ENCODE measurements around the gene CD209. TPM values are rescaled to one million over a fixed set of nuclear protein-coding genes. Genes with fewer than 3 reads are reported as not detected.
"Not testable (repeated sequence)": the region's sequence is repeated elsewhere in the genome, so short reads cannot be mapped to it uniquely, and the experiment has no call there.

The CD209 gene
- total RNA-seq, 1 donor from 2014 or later = 0.32 TPM

DNA sequence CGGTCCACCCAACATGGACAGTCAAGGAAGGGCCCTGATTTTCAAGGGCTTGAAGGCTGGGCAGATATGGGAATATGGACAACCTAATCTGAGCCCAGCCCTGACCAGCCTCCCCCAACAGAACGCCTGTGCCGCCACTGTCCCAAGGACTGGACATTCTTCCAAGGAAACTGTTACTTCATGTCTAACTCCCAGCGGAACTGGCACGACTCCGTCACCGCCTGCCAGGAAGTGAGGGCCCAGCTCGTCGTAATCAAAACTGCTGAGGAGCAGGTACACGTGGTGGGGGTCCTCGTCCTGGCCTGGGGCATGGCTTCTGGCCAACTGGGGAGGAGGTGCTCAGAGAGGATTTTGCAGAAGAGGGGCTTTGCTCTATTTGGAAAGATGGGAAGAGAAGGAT is 19.2 kb upstream of the CD209 start:
- no peak for ATAC-seq

DNA sequence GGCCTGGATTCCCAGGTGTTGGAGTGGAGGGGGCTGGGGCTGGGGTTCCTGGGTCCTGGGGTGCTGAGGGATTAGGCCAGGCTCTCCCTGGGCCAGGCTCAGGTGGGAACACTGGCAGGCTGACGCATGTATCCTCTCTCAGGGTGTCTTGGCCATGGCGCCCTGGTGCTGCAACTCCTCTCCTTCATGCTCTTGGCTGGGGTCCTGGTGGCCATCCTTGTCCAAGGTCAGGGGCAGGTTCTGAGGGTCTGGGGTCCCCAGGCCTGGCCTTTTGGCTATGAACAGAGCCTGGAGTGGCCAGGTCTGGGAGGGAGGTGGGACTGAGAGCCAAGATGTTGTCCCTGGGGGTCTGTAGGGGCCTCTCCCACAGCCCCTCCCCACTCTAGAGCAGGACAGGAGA is 17.7 kb upstream of the CD209 start:
- ATAC-seq = peak; percentile 23

DNA sequence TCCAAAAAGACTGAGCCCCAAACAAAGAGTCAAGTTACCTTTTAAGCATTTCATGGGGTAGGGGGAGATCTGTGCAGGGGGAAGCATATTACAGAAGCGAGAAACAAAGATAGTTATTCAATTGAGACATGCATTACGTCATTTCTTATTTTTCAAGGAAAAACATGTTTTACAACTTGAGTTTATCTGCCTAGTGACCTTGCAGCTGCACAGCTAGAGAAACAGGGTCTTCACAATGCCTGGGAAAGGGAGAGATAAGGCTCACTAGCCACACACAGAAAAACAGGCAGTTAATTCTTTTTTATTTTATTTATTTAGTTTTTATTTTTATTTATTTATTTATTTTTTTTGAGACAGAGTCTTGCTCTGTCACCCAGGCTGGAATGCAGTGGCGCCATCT is 16.8 kb upstream of the CD209 start:
- ATAC-seq = not testable (repeated sequence)

DNA sequence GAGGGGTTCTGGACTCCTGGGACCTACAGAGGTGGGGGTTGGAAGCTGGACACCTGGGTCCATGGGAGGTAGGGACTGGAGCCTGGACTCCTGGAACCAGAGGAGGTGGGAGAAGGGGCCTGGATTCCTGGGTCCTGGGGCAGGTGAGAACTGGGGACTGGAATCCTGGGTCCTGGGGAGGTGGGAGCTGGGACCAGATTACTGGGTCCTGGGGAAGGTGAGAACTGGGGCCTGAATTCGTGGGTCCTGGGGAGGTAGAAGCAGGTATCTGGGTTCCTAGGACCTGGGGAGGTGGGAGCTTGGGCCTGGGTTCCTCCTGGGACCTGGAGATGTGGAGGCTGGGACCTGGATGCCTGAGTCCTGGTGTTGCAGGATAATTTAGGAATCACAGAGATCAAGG is 16.4 kb upstream of the CD209 start:
- no peak for ATAC-seq

DNA sequence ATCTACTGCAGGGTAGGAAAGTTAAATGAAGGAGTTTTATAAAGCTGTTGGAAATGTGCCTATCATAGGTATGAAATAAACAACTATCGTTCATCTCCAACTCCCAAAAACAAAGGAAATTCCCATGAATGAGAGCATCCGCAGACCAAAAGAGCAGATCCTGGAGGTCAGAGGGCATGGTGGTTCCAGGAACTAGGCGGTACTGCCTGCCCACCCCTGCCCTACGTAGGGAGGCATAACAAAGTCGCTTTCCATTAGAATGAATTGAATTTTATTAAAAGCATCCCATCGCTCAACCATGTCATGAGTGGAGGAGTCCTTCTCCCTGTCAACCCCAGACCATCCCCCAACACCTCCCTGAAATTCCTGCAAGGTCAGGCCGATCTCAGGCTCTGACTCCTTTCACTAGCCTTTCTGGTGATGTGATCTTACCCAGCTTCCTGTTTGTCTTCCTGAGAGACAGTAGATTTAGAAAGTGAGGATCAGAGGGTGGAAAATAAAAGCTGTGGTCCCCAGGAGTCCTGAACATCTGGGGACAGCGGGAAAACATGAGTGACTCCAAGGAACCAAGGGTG is 15.5 kb upstream of the CD209 start, which contains the start of gene CLEC4M:
CLEC4M (plus strand) TSS at position 525 of the 575 bp plus-strand sequence; CDS start at position 549, 24 bp downstream.
- no peak for ATAC-seq

DNA sequence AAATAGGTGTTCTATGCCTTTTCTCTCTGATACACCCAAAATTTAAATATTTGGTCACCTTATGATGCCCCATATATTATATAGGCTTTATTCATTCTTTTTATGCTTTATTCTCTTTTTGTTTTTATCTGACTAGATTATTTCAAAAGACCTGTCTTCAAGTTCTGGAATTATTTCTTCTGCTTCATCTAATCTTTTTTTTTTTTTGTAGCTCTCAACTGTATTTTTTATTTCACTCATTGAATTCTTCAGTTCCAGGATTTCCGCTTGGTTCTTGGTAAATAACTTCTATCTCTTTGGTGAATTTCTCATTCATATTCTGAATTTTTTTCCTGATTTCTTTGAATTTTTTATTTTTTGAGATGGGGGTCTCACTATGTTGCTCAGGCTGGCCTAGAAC is 11.8 kb upstream of the CD209 start:
- ATAC-seq = no peak

DNA sequence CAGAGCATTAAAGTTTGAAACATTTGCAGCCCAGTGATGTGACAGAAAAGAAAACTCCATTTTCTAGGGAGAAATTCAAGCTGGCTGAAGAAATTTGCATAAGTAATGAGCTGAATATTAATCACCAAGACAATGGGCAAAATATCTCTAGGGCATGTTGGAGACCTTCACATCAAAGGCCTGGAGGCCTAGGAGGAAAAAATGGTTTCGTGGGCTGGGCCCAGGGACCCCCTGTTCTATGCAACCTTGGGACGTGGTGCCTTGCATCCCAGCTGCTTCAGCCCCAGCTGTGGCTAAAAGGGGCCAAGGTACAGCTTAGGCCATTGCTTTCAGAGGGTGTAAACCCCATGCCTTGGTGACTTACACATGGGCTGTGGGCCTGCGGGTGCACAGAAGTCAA is 10.0 kb upstream of the CD209 start:
- ATAC-seq = no peak

DNA sequence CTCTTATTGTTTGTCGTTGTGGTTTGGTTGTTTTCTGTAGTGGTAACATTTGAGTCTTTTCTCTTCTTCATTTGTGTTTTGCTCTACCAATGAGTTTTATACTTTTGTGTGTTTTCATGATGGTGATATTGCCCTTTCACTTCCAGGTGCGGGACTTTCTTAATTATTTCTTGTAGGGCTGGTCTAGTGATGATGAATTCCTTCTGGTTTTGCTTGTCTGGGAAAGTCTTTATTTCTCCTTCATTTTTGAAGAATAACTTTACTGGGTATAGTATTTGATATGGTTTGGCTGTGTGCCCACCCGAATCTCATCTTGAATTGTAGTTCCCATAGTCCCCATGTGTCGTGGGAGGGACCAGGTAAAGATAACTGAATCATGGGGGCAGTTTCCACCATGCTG is 8.9 kb upstream of the CD209 start:
- no peak for ATAC-seq

DNA sequence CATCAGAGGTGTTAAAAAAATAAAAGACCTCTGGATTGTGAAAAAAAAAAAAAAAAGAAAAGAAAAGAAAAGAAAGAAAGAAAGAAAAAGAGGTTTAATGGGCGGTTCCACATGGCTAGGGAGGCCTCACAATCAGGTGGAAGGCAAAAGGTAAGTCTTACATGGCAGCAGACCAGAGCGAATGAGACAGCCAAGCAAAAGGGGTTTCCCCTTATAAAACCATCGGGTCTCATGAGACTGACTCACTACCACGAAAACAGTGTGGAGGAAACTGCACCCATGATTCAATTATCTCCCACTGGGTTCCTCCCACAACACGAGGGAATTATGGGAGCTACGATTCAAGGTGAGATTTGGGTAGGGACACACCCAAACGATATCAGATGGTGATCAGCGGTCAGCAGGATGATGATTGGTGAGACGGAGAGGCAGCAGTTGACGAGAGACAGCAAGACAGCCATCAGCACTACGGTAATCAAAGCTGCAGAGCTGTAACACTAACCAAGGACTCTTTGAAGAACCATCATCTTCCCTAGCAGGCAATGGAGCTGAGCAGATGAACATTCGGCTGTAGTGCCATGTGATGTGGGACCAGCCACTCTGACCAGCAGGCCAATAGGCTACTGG is 3.9 kb upstream of the CD209 start:
- ATAC-seq = peak; percentile 59

DNA sequence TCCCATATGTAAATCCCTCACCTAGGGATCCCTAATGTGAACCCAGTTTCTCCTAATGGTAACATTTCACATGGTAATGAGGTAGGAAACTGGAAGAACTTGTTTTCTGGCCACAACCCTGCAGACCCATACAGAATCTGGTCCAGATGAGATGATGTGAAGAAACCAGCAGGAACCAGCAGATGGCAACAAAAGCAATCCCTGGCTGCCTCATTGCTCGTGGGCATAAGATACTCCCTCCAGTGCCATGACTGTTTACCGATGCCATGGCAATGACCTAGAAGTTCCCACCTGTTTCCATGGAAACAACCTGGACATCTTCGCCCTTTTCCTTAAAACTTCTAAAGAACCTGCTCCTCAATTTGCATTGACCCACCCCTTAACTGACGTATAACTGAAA is 1.4 kb upstream of the CD209 start:
- ATAC-seq = no peak

DNA sequence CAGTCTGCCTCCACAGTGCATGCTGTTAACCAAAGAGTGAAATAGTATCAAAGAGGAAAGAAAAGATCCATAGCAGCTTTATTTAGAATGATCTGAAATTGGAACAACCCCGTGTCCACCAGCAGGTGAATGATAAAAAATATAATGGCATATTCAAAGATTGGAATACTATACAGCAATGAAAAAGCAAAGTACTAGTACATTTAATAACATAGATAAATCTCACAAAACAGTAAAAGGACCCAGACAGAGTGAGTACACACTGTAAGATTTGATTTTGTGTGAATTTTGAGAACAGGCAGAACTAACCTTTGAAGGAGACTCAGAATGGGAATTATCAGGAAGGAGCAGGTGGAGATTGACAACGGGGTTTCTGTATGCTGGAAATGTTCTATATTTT is 837 bp upstream of the CD209 start:
- no peak for ATAC-seq

DNA sequence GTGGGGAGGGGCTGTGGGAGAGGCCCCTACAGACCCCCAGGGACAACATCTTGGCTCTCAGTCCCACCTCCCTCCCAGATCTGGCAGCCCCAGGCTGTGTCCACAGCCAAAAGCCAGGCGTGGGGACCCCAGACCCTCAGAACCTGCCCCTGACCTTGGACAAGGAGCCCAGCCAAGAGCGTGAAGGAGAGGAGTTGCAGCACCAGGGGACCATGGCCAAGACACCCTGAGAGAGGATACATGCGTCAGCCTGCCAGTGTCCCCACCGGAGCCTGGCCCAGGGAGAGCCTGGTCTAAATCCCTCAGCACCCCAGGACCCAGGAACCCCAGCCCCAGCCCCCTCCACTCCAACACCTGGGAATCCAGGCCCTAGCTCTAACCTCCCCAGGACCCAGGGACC is 1.0 kb downstream of the CD209 start:
- ATAC-seq = not testable (repeated sequence)

DNA sequence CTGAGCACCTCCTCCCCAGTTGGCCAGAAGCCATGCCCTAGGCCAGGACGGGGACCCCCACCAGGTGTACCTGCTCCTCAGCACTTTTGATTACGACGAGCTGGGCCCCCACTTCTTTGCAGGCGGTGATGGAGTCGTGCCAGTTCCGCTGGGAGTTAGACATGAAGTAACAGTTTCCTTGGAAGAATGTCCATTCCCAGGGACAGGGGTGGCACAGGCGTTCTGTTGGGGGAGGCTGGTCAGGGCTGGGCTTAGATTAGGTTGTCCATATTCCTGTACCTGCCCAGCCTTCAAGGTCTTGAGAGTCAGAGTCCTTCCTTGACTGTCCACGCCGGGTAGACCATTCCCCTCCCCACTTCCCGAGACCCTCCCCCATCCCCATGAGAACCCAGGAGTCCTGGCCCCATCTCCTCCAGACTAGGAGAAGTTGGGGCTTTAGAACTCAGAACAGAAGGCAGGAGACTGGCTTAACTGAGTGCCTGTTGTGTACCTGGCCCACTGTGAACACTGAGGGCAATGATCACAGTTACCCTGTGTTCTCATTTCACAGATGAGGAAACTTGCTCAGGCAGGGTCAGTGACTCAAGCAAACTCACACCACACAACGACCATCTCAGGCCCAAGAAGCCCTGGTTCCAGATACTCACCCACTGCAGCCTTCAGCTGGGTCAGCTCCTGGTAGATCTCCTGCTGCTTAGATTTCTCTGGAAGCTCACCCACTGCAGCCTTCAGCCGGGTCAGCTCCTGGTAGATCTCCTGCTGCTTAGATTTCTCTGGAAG is 2.3 kb downstream of the CD209 start:
- ATAC-seq = no peak

DNA sequence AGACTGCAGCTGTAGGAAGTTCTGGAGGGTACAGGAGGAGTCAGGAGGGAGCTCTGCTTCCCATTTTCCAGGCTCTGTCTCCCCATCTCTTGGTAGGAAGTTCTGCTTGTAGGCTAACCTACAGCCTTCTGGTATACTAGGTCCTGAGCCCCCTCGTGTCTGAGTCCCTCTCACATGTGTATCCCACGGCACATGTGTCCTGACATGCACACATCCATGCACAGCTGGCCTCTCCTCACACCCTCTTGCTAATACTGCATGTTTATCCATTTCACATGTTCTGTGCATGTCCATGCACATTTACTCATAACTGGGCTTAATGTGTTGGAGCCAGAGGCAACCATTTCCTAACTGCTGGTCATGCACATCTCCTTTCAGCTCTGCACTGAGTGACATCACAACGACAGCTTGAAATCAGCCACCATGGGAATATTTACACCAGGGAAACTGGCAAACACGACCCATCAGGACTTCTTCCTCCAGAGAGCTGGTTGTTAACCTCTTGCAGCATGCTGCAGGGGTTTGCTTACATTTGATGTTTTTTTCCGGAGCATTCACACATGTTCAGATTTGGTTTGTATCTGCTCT is 3.0 kb downstream of the CD209 start:
- no peak for ATAC-seq

DNA sequence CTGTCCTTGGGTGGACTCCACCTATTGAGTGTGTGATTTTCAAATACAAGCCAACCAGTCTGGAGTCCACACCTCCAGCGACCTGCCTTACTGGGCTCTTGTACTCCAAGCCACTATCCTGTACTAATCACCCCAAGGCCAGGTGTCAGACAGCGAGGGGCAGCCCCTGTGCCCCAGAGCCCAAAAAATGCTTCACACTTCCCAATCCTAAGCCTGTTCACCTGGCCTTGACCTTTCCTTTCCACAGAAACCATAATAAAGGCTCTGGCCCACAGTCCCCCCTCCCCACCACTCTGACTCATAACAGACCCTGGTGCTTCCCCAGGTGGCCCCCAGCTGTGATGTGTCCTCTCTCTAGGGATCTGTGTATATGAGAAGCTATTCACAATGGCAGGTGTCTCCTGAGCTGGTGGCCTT is 3.9 kb downstream of the CD209 start:
- no peak for ATAC-seq

DNA sequence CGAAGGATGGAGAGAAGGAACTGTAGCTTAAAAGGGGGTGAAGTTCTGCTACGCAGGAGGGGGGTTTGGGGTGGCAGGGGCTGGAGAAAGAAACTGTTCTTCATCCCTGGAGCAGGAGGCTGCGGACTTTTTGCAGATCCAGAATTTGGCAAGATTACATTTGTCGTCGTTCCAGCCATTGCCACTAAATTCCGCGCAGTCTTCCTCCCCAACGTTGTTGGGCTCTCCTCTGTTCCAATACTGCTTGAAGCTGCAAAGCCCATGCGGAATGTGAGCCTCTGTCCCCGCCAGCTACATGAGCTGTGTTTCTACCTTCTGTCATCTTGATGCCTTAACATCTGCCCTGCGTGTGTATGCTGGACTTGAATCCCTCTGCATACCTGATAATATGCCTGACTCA is 4.3 kb downstream of the CD209 start:
- ATAC-seq = no peak

DNA sequence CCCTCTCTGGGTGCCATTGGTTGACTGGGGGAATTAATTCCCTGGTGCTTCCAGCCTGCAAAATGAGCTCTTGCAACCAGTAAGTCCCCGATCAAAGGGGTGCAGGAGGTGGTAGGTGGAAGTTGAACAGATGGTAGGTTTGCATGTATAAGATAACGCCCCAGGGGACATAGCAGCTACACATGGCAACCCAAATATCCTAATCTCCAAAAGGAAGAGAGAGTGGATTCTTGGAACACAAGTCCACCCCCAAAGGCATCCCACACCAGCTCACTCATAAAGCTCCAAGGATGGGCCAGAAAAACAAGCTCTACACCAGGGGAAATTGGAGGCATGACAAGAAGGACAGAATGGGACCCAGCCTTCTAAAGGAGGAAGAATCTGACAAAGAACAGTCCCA is 4.8 kb downstream of the CD209 start:
- no peak for ATAC-seq

DNA sequence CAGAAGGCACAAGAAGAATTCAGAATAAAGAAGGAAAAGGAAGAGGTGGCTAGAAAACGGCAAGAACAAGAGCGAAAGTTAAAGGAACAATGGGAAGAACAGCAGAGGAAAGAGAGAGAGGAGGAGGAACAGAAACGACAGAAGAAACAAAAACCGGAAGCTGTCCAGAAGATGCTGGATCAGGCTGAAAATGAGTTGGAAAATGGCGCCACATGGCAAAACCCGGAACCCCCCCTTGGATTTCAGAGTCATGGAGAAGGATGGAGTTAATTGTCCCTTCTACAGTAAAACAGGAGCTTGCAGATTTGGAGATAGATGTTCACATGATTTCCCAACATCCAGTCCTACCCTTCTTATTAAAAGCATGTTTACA is 6.7 kb downstream of the CD209 start:
- ATAC-seq = no peak

DNA sequence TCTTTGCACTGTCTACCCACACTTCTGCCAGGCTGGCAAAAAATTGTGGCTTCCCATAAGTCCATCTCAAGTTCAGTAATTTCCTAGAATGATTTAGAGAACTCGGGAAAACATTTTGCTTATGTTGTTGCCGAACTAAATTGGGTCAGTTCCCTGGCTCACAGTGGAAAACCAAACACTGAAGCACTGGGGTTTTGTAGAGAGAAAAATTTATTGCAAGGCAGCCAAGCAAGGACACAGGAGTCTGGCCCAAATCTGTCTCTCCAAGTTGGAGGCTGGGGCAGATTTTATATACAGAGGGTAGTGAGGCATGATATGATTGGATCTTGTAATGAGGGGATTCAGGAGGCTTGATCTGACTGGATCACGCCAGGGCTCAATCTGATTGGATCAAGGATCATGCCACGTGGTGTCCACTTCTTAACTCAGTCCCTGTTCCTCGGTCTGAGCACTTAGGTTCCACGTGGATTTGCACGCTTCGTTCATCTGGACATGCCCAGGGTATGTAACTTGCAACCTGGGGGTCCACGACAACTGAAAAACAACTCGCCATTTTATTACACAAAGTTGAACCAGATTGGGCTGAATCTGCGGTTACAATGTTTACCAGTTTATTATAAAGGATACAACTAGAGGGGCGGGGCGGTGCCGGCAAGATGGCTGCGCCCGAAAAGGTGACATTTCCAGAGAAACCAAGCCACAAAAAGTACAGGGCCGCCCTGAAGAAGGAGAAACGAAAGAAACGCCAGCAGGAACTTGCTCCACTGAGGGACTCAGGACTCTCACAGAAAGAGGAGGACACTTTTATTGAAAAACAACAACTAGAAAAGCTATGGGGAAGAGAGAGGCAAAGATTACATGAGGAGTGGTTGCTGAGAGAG is 7.3 kb downstream of the CD209 start:
- no peak for ATAC-seq

DNA sequence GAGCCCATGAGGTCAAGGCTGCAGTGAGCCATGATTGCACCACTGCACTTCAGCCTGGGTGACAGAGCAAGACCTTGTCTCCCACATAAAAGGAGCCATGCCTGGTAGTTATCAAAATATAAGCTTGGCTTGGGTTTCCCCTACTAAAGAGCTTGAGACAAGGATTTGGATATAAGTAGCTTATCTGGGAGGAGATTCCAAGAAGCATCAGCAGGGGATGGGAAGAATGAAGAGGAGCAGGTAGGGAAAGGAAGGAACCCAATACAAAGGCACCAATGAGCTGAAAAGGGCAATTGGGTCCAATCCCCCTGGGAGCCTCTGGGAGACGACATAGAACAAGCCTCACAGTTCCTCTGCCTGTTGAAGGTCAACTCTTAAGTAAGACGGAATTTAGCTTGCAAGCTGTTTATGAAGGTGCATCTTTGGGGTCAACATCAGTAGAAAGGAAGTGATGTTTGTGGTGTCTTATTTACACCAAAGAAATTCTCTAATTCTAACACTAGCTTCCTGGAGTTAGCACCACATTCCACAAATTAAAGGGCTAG is 8.1 kb downstream of the CD209 start:
- no peak for ATAC-seq

DNA sequence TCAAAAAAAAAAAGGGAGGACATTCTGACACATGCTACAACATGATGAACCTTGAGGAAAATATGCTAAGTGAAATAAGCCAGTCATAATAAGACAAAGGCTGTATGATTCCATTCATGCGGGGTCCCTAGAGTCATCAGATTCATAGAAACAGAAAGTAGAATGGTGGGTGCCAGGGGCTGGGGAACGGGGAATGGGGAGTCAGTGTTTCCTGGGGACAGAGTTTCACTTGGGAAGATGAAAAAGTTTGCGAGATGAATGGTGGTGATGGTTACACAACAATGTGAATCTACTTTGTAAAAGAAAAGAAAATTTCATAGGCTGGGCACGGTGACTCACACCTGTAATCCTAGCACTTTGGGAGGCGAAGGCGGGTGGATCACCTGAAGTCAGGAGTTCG is 9.3 kb downstream of the CD209 start:
- ATAC-seq = no peak

DNA sequence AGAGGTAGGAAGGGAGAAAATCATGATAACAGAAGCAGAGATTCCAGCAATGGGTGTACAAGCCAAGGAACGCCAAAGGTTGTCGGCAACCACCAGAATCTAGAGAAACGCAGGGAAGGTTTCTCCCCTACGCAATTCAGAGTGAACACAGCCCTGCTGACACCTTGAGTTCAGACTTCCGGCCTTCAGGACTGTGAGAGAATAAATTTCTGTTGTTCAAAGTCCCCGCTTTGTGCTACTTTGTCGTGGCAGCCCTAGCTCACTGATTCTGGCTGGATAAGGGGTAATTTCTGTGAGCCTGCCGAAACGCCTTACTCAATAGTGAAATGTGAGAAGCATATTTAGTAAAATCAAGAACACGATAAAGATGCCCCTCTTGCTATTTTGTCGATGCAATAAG is 10.1 kb downstream of the CD209 start:
- ATAC-seq = no peak
